SU-DHL-6 (cell line): ENCODE results near the gene AMT.

Source experiments
- H2AFZ ChIP-seq: fragments of 200-600 bp; sonication (generic); 2 replicates; pipeline ENCODE4 v1.6.1; 2014; ENCODE audit warnings: low read depth, mild to moderate bottlenecking, moderate library complexity, mixed read lengths, antibody characterized with exemption, low read length; ENCODE audit not compliant: severe bottlenecking
- H3F3A ChIP-seq: fragments of 200-600 bp; shearing (Covaris generic); 2 replicates; pipeline ENCODE4 v1.6.0; 2016; ENCODE audit warnings: antibody characterized with exemption, mild to moderate bottlenecking; ENCODE audit not compliant: insufficient read depth
- H3K27ac ChIP-seq: fragments of 200-600 bp; sonication (generic); 2 replicates; pipeline ENCODE4 v1.5.1; 2016; ENCODE audit warnings: low read depth, mild to moderate bottlenecking, low read length, moderate library complexity, mixed read lengths
- H3K27me3 ChIP-seq: fragments of 200-600 bp; sonication (generic), shearing (Covaris generic); 2 replicates; pipeline ENCODE4 v1.6.0; 2014; ENCODE audit warnings: mild to moderate bottlenecking, low read length
- H3K36me3 ChIP-seq: fragments of 200-600 bp; sonication (generic); 2 replicates; pipeline ENCODE4 v1.6.1; 2014; ENCODE audit warnings: mild to moderate bottlenecking, low read length, mixed read lengths
- H3K4me2 ChIP-seq: fragments of 300-600, 200-600 bp; shearing (Covaris generic), sonication (generic); 2 replicates; pipeline ENCODE4 v1.6.0; 2014; ENCODE audit warnings: low read length, low read depth, mild to moderate bottlenecking; ENCODE audit not compliant: poor library complexity, severe bottlenecking
- H3K4me3 ChIP-seq: fragments of 200-600 bp; sonication (generic); 2 replicates; pipeline ENCODE4 v1.5.1; 2014; ENCODE audit warnings: antibody characterized with exemption, low read length, mild to moderate bottlenecking, mixed read lengths; ENCODE audit not compliant: insufficient read depth, poor library complexity, severe bottlenecking
- H3K79me2 ChIP-seq: fragments of 200-600 bp; sonication (generic); 2 replicates; pipeline ENCODE4 v1.6.1; 2014; ENCODE audit warnings: mild to moderate bottlenecking, low read length, moderate library complexity; ENCODE audit not compliant: insufficient read depth
- H3K9ac ChIP-seq: fragments of 200-600 bp; sonication (generic); 2 replicates; pipeline ENCODE4 v1.7.0; 2014; ENCODE audit warnings: mild to moderate bottlenecking, low read length
- H3K9me2 ChIP-seq: fragments of 200-600 bp; sonication (generic); replicated peaks from 2 replicates; pipeline ENCODE4 v1.6.1; 2014; ENCODE audit warnings: low read length; ENCODE audit not compliant: insufficient read depth
- H3K9me3 ChIP-seq: fragments of 200-600 bp; sonication (generic); 2 replicates; pipeline ENCODE4 v1.6.1; 2014; ENCODE audit warnings: low read length, mixed read lengths; ENCODE audit not compliant: insufficient read depth
- H4K20me1 ChIP-seq: fragments of 200-600 bp; sonication (generic); 2 replicates; pipeline ENCODE4 v1.6.1; 2014; ENCODE audit warnings: low read depth, mild to moderate bottlenecking, antibody characterized with exemption, low read length, moderate library complexity, mixed read lengths
- EZH2phosphoT487 ChIP-seq: fragments of 200-600 bp; sonication (generic), shearing (Covaris generic); conservative IDR thresholded peaks from 2 replicates; pipeline ENCODE4 v1.6.1; 2018; ENCODE audit warnings: mild to moderate bottlenecking, antibody characterized with exemption, low read length, moderate library complexity, mixed read lengths
- TF ChIP-seq, protein P1 (sequence below): fragments of 200-600 bp; sonication (generic); IDR thresholded peaks from one replicate; pipeline ENCODE4 v1.5.1; 2017; ENCODE audit warnings: antibody characterized with exemption, mild to moderate bottlenecking, low read length, moderate library complexity; ENCODE audit not compliant: insufficient read depth, poor library complexity, severe bottlenecking

AMT gene

DNA sequence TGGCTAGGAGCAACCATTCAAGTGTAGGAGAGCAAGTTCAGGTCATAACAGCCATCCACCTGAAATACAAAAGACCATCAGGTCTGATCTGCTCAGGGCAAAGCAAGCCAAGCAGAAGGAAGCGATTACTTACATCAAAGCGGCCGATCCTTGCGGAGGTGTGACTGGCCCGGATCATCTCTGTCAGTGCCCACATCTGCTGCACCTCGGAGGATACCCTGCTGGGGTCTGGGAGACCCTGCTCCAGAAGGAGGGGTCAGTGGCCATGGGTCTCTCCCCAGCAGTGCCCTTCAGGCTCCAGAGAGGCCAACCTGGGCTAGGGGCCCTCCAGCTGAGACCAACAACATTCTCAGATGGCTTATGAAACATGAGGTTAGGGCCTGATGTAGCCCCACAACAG is 2.5 kb upstream of the AMT start:
- Histone ChIP-seq H3K9me2 (no peaks in the 10 kb centered on the region), H3K79me2 (no peaks in the 10 kb centered on the region), H2AFZ (no peak overlapping the region), H3K27me3 (no peaks in the 10 kb centered on the region), H3K9me3 (no peaks in the 10 kb centered on the region), H3F3A (peaks cover 7% of the 10 kb centered on the region), H3K27ac (no peak overlapping the region), H3K4me2 (no peak overlapping the region), H4K20me1 (no peaks in the 10 kb centered on the region), H3K4me3 (no peak overlapping the region), H3K36me3 (no peaks in the 10 kb centered on the region), H3K9ac (no peak overlapping the region)
- TF ChIP-seq, protein P1, sequence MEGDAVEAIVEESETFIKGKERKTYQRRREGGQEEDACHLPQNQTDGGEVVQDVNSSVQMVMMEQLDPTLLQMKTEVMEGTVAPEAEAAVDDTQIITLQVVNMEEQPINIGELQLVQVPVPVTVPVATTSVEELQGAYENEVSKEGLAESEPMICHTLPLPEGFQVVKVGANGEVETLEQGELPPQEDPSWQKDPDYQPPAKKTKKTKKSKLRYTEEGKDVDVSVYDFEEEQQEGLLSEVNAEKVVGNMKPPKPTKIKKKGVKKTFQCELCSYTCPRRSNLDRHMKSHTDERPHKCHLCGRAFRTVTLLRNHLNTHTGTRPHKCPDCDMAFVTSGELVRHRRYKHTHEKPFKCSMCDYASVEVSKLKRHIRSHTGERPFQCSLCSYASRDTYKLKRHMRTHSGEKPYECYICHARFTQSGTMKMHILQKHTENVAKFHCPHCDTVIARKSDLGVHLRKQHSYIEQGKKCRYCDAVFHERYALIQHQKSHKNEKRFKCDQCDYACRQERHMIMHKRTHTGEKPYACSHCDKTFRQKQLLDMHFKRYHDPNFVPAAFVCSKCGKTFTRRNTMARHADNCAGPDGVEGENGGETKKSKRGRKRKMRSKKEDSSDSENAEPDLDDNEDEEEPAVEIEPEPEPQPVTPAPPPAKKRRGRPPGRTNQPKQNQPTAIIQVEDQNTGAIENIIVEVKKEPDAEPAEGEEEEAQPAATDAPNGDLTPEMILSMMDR: no peak
- no peak for TF ChIP-seq EZH2phosphoT487

DNA sequence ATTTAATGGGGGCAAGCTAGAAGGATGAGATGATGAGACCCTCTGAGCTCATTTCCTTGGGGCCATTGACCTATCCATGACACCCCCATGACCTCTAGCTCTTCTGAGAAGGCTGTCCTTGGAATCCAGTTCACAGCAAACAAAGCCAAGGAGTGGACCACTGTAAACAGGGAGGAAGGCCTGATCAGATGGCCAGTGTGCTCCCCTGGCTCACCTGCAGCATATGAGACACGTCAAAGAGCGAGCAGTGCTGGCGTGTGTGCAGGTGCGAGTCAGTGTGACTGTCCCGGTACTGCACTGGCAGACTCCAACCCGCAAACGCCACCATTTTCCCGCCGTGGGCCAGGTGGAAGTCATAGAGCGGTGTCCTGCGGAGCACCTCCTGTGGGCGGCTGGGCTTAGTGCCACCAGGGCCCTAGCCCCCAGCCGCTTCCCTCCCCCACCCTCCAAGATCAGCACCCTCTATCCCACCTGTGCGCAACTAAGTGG is 339 bp downstream of the AMT start:
- H3K36me3 ChIP-seq: no peaks in the 10 kb centered on the region
- TF ChIP-seq, protein P1: no peak
- TF ChIP-seq EZH2phosphoT487: no peak
- no peaks in the 10 kb centered on the region for H3K9me3 ChIP-seq
- H2AFZ ChIP-seq: no peak overlapping the region
- no peak overlapping the region for H3K27ac ChIP-seq
- no peak overlapping the region for H3K4me3 ChIP-seq
- no peaks in the 10 kb centered on the region for H3K9me2 ChIP-seq
- H3K4me2 ChIP-seq: no peak overlapping the region
- no peaks in the 10 kb centered on the region for H4K20me1 ChIP-seq
- 0 out of 2 replicates have a peak, but pooled peaks cover 3% of the 10 kb centered on the region for H3F3A ChIP-seq
- H3K79me2 ChIP-seq: no peaks in the 10 kb centered on the region
- no peaks in the 10 kb centered on the region for H3K27me3 ChIP-seq
- no peak overlapping the region for H3K9ac ChIP-seq

DNA sequence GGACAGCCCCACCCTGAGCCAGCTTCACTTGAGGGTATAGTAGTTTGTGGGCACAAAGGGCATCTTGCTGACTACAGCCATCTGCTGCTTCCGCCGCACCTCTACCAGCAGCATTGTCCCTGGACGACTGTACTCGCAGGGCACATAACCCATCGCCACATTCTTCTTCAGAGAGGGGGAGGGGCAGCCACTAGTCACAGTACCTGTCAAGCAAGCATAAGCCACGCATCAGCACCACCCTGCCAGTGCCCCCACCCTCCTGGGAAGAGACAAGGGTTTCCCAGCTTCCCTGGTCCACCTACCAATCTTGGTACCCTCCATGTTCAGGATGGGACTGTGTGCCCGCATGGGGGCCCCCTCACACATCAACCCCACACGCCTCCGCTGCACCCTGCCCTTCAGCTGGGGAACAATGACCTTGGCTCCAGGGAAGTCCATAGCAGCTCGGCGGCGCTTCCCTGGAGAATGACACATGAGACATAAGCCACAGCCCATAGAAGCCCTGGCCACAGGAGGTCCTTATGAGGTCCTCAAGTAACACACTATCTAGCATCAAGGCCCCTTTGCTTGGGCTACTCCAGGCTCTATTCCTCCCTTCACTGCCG is 4.7 kb downstream of the AMT start:
- Histone ChIP-seq H3K4me2 (no peak overlapping the region), H3F3A (peaks cover 6% of the 10 kb centered on the region; the same call in 1 of the 2 replicates), H3K27me3 (no peaks in the 10 kb centered on the region), H4K20me1 (no peaks in the 10 kb centered on the region), H3K9me2 (no peaks in the 10 kb centered on the region), H3K27ac (no peak overlapping the region), H2AFZ (no peak overlapping the region), H3K9ac (no peak overlapping the region), H3K36me3 (no peaks in the 10 kb centered on the region), H3K4me3 (no peak overlapping the region), H3K79me2 (peaks cover 11% of the 10 kb centered on the region), H3K9me3 (no peaks in the 10 kb centered on the region)
- no peak for TF ChIP-seq EZH2phosphoT487
- TF ChIP-seq, protein P1: no peak
